Astrocyte of the cerebellum (primary cell): ENCODE measurements around the gene C14orf119.
A peak's percentile ranks its signal among the peaks of the same experiment; 100 is the strongest.

ENCODE experiments used
- DNase-seq: peaks from one replicate; pipeline ENCODE4 v3.0.0-alpha.2; 2011; ENCODE audit warnings: low read depth
- H3K4me3 ChIP-seq: 2 replicates; pipeline ENCODE4 v1.5.1; 2011; ENCODE audit warnings: mild to moderate bottlenecking, low read depth, low read length, moderate library complexity
- in situ Hi-C: cut with HindIII; loops from 2 replicates; pipeline ENCODE4 v1.10.0; 2017; ENCODE audit warnings: low sequenced_read_pairs
- TF ChIP-seq, protein P1 (sequence below): IDR thresholded peaks from 2 replicates; pipeline ENCODE4 v1.5.1; 2012; ENCODE audit warnings: low read length, low read depth, moderate library complexity, mild to moderate bottlenecking; ENCODE audit errors: missing control alignments

C14orf119 gene

DNA sequence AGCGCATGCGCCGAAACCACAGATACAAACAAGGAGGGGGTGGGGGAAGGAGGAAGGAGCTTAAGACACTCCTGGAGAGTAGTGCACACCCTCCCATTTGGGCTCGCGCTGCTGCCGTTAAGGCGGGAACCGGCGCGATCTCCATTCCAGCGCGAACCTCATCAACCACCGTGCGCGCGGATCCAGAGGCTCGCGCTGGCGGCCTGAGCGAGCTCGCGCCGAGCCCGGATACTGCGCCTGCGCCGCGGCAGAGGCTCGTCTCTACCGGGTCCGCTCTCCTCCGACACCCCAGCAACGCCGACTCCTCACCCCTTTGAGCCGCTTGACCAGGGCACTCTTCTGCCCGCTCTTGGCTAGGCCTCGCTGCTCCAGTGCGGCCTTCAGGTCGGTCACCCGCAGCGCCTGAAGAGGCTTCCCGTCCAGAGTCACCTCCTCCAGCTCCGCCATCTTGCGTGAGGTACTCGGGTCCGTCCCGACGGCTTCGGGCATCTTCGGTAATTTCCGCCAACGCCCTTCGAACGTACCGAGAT, 574 bp upstream of the C14orf119 start, which contains the start of gene ACIN1:
Gene ACIN1 (minus strand): TSS at position 471 of the 530 bp plus-strand sequence. CDS start 24 bp downstream, at position 447.
- DNase-seq, result peak; percentile 73
- in situ Hi-C loops, result loop anchor here (5.0 to 10.0 kb wide), 2 partner anchors 90 to 93 kb away; no protein-coding TSS in a partner anchor
- H3K4me3 ChIP-seq, result peak within 1 kb of the TSS; percentile 92
- TF ChIP-seq, protein P1, sequence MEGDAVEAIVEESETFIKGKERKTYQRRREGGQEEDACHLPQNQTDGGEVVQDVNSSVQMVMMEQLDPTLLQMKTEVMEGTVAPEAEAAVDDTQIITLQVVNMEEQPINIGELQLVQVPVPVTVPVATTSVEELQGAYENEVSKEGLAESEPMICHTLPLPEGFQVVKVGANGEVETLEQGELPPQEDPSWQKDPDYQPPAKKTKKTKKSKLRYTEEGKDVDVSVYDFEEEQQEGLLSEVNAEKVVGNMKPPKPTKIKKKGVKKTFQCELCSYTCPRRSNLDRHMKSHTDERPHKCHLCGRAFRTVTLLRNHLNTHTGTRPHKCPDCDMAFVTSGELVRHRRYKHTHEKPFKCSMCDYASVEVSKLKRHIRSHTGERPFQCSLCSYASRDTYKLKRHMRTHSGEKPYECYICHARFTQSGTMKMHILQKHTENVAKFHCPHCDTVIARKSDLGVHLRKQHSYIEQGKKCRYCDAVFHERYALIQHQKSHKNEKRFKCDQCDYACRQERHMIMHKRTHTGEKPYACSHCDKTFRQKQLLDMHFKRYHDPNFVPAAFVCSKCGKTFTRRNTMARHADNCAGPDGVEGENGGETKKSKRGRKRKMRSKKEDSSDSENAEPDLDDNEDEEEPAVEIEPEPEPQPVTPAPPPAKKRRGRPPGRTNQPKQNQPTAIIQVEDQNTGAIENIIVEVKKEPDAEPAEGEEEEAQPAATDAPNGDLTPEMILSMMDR, result no peak

- TF ChIP-seq, protein P1, result no peak
- in situ Hi-C loops, result loop anchor here (10.0 kb wide), 1 partner anchor 93 kb away; no protein-coding TSS in a partner anchor
- no peak overlapping the region for H3K4me3 ChIP-seq
- no peak for DNase-seq
These were observed 2.5 kb downstream of the C14orf119 start for GRCh38 chr14:23097786-23098185.

GRCh38 chr14:23099212-23099861, 4.0 kb downstream of the C14orf119 start:
- no peak for DNase-seq
- TF ChIP-seq, protein P1, result no peak
- in situ Hi-C loops, result loop anchor here (10.0 kb wide), 1 partner anchor 95 kb away; no protein-coding TSS in a partner anchor
- no peak overlapping the region for H3K4me3 ChIP-seq

DNA sequence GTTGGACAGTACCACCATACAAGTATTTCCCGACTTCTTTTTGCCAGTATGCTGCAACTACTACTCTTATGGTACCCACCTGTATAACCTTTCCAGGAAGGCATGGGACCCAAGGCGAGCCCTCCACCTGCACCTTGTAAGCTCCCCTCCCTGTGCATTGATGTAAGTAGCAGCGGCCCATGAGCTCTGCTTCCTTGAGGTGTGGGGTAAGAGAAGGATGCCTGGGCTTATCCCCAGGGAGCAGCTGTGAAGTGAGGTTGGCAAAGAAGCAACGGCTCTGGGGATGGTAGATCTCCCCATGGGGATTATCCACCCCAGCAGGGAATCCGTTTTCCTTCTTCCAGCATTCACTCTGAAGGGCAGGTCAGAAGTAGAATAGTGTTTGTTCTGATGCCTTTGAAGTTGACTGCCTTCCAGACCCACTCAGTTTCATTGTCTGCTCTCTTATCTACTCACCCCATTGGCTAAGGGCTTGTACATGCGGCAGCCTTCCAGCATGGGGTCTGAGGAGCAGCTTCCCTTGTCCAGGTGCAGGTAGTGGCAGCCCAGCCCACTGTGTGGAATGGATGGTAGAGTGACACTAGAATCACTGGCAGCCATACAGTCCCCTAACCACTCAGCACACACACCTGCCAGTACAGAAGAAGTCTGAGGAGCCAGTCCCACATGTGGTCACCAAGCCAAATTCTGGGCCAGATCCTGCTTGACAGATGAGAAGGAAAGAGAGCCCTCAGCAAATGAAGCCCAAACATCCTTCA, 6.1 kb downstream of the C14orf119 start:
- TF ChIP-seq, protein P1, result no peak
- DNase-seq, result no peak
- in situ Hi-C loops, result no loop called here
- H3K4me3 ChIP-seq, result no peak overlapping the region

DNA sequence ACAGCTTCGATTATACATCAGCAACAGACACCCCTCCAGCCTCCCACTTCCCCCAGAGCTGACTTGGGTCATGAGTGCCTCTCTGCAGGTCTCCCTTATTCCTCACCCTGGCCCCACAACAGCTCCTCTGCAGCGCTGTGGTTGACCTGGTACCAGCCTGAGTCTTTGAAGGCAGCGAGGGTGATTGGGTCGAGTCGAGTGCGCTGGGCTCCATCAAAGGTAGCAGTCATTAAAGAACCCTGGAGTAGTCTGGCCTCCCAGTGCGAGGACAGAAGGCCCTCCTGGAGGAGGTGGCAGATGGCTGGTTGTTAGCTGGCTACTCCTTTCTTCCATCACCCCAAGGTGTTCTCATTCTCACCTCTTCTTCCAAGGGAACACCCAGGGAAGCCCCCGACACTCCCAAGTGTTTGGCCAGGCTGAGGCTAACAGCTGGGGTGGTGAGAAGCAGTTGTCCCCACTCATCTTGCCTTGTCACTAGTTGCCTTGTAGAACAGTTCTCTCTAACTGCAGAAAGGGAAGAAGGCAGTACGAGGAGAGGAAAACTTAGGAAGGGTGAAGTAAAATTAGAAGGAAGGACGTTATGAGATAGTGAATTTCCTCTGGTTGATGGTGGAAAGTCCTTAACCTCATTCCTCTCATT, 6.8 kb downstream of the C14orf119 start:
- TF ChIP-seq, protein P1, result no peak
- in situ Hi-C loops, result no loop called here
- DNase-seq, result no peak
- H3K4me3 ChIP-seq, result no peak overlapping the region

DNA sequence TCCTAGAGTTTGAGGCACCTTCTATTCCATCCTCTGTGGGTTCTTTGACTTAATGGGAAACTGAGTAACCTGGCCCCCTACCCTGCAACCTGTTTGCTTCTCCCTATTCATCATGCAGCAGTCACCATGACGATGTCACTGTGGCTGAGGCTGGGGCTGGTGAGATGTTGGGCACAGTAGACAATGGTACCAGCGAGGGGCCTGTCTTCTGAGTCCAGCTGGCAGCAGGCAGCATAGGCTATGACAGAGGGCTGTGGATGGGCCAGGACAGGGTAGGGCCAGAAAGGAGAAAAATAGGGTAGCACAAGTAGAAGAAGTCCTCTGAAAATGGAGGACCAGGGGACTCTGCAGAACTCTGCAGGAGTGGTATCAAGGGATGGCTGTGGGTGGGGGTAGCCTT, 7.5 kb downstream of the C14orf119 start:
- H3K4me3 ChIP-seq, result no peak overlapping the region
- TF ChIP-seq, protein P1, result no peak
- in situ Hi-C loops, result no loop called here
- DNase-seq, result no peak
